Fibroblast of the aortic adventitia (primary cell): ENCODE results near the gene RPS2. TPM values are rescaled to one million over a fixed set of nuclear protein-coding genes. Genes with fewer than 3 reads are reported as not detected.

Experiments used
- DNase-seq: peaks from one replicate; pipeline ENCODE4 v3.0.0-alpha.2; 2010; ENCODE audit warnings: low read depth
- H3K4me3 ChIP-seq: 2 replicates; pipeline ENCODE4 v1.5.1; 2011; ENCODE audit warnings: low read depth, mild to moderate bottlenecking, control low read depth, low read length, moderate library complexity
- total RNA-seq: library from RNA; depleted of rRNA; stranded (reverse); fragments of >200 nt; gene quantifications from 2 replicates; pipeline ENCODE4 v1.2.3, GENCODE V29; 2012; ENCODE audit warnings: low replicate concordance
- TF ChIP-seq, protein P1 (sequence below): IDR thresholded peaks from 2 replicates; pipeline ENCODE4 v1.5.1; 2011; ENCODE audit warnings: mild to moderate bottlenecking, low read length, control low read depth, inconsistent platforms; ENCODE audit not compliant: insufficient read depth

The RPS2 gene
- total RNA-seq, 1 donor: 1,645 TPM

GRCh38 chr16:2003231-2003826 is 38.7 kb upstream of the RPS2 start:
- DNase-seq: no peak
- TF ChIP-seq, protein P1, sequence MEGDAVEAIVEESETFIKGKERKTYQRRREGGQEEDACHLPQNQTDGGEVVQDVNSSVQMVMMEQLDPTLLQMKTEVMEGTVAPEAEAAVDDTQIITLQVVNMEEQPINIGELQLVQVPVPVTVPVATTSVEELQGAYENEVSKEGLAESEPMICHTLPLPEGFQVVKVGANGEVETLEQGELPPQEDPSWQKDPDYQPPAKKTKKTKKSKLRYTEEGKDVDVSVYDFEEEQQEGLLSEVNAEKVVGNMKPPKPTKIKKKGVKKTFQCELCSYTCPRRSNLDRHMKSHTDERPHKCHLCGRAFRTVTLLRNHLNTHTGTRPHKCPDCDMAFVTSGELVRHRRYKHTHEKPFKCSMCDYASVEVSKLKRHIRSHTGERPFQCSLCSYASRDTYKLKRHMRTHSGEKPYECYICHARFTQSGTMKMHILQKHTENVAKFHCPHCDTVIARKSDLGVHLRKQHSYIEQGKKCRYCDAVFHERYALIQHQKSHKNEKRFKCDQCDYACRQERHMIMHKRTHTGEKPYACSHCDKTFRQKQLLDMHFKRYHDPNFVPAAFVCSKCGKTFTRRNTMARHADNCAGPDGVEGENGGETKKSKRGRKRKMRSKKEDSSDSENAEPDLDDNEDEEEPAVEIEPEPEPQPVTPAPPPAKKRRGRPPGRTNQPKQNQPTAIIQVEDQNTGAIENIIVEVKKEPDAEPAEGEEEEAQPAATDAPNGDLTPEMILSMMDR: no peak
- H3K4me3 ChIP-seq: no peak overlapping the region

GRCh38 chr16:2002406-2003230 is 38.0 kb upstream of the RPS2 start:
- TF ChIP-seq, protein P1: no peak
- H3K4me3 ChIP-seq: no peak overlapping the region
- DNase-seq: no peak

- DNase-seq: no peak
- H3K4me3 ChIP-seq: no peak overlapping the region
- TF ChIP-seq, protein P1: no peak
Measured at GRCh38 chr16:2001456-2002355, 37.1 kb upstream of the RPS2 start.

DNA sequence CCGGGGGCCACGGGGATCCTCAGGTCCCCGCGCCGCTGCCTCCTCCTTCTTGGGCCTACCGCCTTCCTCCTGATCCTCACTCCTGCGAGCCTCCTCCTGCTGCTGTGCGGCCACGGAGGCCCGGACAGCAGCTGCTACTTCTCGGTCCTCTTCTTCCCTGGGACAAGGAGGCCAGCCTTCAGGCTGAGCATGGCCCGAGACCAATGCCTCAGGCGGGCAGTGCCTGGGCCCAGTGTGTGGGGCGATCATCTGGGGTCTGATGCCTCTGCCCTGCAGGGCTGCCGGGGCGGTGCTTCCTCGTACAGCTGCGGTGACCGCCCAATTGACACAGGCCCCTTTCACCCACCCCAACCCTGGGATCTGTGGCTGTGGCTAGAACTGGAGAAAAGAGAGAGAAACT is 36.4 kb upstream of the RPS2 start:
- no peak for DNase-seq
- H3K4me3 ChIP-seq: no peak overlapping the region
- TF ChIP-seq, protein P1: no peak

DNA sequence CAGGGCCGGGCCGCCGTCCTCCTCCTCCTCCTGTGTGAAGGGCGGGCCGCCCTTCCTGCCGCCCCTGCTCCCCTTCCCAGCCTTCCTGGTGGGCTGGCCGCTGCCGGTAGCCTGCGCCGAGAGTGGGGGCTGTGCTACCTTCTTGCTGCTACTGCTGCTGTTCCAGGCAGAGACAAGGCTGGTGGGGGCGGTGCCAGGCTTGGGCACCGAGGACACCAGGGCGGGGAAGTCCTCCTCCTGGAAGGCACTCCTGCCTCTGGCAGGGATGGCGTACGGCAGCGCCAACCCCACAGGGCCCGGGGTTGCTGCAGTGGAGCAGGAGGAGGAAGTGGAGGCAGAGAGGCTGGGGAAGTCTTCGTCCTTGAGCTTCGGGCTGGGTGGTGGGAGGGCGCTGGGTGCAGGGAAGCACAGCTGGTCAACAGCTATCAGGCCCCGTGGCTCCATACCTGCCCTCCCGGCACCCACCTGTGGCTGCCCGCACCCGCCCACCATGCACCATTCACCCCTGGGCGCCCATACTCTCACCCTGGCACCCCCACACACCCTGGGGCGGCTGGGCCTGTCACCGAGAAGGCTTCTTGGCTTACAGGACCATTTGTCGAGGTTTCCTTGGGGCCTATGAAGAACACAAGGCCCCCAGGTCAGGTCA is 35.4 kb upstream of the RPS2 start:
- TF ChIP-seq, protein P1: no peak
- DNase-seq: no peak
- H3K4me3 ChIP-seq: no peak overlapping the region
